AG09319 (cell line): ENCODE measurements around the gene NUP35.

Source experiments
- DNase-seq: peaks from one replicate; pipeline ENCODE4 v3.0.0-alpha.2; 2010; ENCODE audit warnings: low read depth; ENCODE audit errors: extremely low read depth
- TF ChIP-seq, protein P1 (sequence below): IDR thresholded peaks from 2 replicates; pipeline ENCODE4 v1.5.1; 2011; ENCODE audit warnings: low read depth, mild to moderate bottlenecking, inconsistent platforms, low read length, moderate library complexity

NUP35 gene

DNA sequence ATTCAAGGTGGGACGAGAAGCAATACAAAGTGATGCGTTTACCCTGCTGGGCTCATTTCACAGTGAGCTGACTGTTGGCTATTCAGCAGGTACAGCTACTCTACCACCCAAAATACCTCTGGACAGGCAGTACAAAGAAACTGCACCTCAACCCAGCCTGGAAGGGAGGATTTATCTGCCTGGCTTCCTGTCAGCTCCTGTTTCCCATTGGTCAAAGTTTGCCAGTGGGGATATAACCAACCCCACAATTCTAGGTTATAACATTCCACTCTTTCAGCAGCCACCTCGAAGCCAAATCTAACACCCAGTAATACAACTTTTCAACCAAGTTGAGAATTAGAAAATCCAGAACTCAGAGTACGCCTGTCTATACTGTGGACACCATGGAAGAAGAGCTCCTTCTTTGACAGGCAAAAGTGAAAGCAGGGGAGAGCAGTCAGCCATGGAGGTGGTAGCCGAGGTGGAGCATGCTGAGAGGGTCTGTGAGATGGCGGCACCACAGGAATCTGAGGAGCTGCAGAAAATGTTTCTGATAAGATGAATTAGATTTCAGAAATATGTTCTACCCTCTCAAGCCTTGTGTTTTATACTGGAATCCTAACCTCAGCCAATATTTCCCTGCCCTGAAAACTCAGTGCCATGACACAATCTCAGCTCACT is 34.9 kb upstream of the NUP35 start:
- TF ChIP-seq, protein P1, sequence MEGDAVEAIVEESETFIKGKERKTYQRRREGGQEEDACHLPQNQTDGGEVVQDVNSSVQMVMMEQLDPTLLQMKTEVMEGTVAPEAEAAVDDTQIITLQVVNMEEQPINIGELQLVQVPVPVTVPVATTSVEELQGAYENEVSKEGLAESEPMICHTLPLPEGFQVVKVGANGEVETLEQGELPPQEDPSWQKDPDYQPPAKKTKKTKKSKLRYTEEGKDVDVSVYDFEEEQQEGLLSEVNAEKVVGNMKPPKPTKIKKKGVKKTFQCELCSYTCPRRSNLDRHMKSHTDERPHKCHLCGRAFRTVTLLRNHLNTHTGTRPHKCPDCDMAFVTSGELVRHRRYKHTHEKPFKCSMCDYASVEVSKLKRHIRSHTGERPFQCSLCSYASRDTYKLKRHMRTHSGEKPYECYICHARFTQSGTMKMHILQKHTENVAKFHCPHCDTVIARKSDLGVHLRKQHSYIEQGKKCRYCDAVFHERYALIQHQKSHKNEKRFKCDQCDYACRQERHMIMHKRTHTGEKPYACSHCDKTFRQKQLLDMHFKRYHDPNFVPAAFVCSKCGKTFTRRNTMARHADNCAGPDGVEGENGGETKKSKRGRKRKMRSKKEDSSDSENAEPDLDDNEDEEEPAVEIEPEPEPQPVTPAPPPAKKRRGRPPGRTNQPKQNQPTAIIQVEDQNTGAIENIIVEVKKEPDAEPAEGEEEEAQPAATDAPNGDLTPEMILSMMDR = no peak
- DNase-seq = no peak

GRCh38 chr2:183091318-183091953 is 32.8 kb upstream of the NUP35 start:
- DNase-seq = no peak
- TF ChIP-seq, protein P1 = no peak

- TF ChIP-seq, protein P1 = no peak
- no peak for DNase-seq
Observed at GRCh38 chr2:183091954-183092345, 32.3 kb upstream of the NUP35 start.

DNA sequence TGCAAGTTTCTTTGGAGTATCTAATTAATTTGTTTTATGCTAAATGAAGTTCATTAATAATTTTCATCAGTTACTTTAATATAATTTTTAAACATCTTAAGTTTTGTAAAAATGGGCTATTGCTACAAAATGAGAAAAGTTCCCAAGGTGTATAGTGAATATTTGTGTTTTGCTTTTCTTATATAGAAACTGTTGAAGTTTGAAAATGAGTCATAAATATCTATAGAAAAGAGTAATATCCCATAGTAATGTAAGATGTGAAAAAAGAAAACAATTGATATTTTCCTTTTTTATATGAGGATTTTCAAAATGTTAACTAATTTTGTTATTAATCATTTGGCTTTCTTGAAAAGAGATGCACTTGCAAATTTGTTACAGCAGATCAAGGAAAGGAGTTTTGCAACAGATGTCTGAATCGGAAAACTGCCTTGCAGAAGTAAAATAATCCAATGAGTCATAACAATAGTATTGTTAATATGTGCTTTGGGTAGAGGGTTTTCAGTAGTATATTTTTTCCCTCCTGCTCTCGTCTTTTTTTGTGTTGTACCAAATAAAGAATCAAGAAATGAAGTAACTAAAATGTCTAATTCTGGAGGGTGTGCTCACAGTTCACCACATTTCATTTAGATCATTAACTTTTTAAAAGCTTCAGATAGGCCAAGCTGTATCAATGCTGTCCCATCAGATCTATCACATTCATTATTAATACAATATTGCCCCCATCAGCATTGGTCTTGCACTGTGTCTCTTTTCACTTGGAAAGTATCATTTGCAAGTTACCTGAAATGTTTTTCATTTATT is 30.2 kb upstream of the NUP35 start:
- no peak for DNase-seq
- TF ChIP-seq, protein P1 = peak; percentile 5; the same call in 1 of the 2 replicates

DNA sequence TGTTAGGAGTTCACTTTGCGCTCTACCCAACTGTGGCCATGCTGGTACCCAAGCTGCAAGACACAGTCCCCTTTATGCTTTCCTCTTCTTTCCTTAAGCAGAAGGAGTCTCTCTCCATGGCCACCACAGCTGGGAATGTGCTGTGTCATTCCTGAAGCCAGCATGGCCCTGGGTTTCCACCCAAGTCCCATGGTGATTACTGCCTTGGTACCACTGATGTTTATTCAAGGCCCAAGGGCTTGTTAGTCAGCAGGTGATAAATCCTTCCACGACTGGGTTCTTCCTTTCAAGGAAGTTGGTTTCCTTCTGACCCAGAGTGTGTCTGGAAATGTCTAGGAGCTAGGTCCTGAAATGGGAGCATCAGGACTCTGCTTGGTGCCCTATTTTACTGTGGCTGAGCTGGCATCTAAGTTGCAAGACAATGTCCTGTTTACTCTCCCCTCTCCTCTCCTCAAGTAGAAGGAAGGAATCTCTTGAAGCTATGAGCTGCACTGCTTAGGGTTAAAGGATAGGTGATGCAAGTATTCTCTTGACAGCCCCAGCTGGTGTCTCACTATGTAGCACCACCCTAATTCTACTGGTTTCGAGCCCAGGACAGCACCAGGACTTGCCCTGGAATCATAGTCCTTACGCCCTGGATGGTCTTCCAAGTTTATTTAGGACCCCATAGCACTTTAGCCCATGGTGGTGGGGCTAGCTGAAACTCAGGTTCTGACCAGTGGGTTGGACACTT is 18.7 kb upstream of the NUP35 start:
- no peak for DNase-seq
- TF ChIP-seq, protein P1 = no peak

DNA sequence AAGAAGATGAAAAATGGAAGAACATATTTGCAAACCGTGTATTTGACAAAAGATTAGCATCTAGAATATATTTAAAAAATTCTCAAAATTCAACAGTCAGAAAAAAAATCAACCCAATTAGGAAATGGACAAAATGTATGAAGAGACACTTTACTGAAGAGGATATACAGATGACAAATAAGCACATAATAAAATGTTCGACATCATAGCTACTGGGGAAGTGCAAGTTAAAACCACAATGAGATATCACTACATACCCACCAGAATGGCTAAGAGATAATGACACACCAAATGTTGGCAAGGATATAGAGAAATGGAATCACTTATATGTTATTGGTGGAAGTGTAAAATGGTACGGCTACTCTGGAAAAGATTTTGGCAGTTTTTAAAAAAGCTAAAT is 11.7 kb upstream of the NUP35 start:
- DNase-seq = no peak
- TF ChIP-seq, protein P1 = no peak
